Forelimb muscle (tissue), 1 donor: ENCODE measurements around the gene BBS9. TPM values are rescaled to one million over a fixed set of nuclear protein-coding genes. Genes with fewer than 3 reads are reported as not detected.
A peak's percentile ranks its signal among the peaks of the same experiment; 100 is the strongest.

Experiments
- DNase-seq: peaks from one replicate; pipeline ENCODE4 v3.0.0-alpha.2; 2013; ENCODE audit warnings: low read depth
- polyA plus RNA-seq: library from polyadenylated mRNA; unstranded; fragments of 120-200 nt; gene quantifications from one replicate; pipeline ENCODE4 v1.2.1, GENCODE V29; 2013; ENCODE audit not compliant: insufficient read length

BBS9 gene
- polyA plus RNA-seq, 1 donor = 15.9 TPM

DNA sequence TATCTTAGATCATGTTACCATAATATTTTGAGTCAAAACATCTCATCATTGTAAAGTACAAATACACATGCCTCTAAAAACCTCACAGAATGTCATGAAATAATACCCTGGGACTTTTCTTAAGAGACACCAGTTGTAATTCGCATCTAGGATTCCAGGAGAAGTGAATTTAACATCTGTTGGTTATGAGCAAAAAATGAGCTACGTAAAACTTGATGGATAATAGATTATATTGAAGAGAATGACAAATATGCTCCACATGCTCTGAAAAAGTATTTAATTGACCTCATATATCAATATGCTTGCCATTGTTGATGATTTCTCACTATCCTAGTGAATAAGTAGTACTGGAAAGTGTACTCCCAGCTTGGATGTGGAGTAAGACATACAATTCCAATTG lies 227.0 kb downstream of the BBS9 start:
- peak; percentile 73 for DNase-seq

DNA sequence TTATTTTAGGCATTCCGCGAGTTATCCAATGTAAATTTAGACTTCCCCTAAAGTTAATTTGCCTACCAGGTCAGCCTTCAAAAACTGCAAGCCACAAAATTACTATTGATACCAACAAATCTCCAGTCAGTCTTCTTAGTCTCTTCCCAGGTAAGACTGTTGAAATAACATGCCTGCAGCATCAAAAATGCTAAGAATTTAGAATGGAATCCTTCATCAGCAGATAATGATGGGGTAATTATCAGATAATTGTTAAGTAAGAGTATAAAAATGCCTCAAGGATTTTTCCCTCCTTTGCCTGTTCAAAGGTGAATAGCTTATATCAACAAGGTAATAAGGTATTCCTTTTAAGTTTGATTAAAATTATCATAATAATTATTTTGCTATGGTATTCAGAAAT lies 228.5 kb downstream of the BBS9 start:
- no peak for DNase-seq

DNA sequence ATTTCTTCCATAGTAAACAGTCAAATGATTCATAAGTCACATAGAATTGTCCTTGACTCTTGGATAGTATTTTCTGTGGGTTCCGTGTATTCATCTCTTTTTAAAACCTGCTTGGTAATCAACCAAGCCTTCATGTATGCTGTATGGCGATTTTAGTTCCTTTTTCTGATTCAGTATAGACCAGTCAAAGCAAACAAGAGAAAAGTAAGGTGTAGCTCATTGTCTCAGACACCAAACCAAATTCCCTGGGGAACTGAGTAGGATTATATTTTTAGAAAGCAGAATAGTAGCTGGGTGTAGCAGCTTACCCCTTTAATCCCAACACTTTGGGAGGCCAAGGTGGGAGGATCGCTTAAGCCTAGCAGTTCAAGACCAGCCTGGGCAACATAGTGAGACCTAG lies 240.5 kb downstream of the BBS9 start:
- DNase-seq = no peak

DNA sequence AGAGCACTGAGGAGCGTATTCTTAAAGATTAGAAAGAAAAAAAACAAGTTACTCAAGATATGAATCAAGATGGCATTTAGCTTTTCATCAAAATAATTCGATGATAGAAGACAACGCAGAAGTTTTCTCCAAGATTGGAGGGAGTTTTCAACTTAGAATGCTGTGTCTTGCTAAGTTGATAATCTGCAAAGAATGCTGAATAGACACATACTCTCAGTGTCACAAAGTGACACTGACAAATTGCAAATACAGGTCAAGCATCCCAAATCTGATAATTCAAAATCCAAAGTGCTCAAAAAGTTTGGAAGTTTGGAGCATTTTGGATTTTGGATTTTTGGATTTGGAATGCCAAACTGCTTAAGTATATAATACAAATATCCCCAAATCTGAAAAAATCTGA lies 243.8 kb downstream of the BBS9 start:
- no peak for DNase-seq

DNA sequence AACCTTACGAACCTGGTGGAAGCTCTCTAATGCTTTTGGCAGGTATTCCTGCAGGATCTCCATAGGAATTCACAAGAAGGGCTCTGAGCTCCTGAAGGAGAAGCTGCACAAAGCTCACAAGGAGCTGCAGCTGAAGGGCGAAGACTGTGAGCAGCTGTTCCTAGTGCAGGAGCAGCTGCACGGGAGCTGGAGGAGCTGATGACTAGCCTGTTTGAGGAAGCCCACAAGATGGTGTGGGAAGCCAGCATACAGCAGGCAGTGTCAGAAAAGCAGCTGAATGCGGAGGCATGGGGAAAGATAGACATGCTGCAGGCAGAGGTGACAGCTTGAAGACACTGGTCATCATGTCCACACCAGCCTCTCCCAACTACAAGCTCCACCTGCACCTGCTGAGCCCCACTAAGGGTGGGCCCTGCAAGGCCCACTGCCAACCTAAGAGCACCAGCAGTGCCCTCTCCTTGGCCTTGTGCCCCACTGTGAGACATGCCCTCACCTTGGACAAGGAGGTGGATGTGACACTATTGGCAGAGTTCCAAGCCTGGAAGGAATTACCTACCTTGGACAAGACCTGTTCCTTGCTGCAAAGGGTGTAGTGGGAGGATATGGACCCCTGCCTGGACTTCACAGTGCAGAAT lies 250.6 kb downstream of the BBS9 start:
- DNase-seq = no peak

DNA sequence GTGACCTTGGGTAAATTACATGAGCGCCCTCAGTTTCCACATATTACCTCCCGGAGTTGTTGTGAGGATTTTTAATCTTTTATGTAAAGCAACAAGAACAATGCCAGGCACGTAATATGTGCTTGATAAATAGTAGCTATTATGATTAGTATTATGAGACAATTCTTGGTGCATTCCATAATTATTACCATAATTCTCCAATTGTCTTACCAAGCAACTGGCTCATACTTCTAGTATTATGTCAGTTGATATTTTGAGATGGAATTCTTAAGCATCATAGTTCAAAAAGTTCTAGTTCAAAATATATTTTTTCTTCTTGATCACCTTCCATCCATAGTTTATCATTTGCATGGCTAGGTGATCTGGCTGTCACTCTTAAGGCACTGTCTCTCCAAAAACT lies 259.0 kb downstream of the BBS9 start:
- no peak for DNase-seq

DNA sequence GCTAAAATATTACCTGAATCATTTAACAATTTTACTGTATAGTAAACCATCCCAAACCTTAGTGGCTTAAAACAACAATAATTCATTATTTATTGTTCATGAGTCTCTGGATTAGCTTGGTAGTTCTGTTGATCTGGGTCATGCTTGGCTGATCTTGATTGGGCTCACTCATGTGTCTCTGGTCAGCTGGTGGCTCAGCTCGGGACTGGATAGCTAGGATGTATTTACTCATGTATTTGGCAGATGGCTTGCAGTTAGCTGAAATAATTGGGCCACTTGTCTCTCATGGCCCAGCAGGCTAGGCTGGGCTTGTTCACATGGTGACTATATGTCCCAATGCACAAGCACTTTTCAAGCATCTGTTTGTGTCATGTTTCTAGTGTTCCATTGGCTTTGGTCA lies 262.8 kb downstream of the BBS9 start:
- DNase-seq = no peak

DNA sequence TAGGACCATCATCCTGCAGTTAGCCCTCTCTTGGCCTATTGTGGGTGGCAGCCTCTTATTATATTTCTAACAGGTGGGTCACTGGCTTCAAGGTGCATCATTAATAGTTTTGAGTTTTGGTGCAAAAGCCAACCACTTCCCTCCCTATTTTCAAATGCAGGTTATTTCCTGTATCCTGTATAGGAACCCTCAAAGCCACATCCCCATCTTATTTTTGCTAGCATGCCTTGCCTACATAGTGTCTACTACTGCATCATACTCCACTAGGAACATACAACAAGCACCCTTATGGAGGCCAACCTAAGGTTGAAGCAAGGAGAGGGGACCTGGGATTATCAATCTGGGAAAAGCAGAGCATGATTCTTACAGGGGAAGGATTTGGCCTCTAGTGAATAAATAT lies 264.4 kb downstream of the BBS9 start:
- no peak for DNase-seq

DNA sequence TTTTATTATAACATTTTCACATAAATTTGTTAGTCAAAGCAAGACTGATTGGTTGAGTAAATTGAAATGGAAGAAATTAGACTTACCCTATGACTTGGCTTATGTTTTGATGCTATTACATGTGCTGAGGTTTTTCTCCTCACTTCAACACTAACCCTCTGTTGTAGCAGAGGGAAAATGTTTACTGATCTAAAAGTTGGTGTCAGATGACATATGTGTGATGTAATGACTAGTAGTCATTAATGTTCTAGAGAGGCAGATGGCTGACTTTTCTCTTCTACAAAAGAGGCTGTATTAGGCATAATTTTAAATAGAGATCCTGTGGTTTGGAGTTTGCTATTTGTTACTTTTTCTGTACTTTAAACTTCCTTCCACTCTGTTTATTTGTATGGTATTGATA lies 266.0 kb downstream of the BBS9 start:
- DNase-seq = no peak

DNA sequence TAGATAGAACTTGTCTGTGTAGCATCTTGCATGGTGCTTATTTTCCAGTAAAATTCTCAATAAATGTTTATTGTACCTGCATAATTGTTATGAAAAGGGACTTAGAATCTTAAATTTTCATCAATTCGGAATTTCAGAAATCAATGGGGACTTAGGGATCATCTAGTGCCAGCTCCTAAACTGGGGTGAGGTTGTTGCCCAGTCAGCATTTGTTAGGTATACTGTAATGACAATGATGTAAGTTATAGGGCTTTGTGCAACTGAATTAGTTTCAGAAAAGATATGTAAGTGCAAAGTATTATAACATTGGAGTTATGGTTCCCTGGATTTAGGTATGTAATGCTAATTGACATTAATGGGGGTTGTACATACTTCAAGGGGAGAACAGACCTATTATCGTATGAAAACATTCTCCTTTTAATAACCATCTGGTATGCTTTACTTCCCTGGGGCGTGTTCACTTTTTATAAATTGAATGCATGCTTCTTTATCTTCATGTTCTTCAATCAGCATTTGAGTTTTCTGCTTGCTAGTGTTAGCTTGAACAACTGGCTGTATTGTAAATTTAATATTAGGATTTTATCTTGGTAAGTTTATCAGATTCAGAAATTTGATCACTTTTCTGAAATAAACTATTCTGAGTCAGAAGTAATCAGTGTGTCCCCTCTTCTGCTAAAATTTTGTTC lies 270.3 kb downstream of the BBS9 start:
- DNase-seq = no peak

DNA sequence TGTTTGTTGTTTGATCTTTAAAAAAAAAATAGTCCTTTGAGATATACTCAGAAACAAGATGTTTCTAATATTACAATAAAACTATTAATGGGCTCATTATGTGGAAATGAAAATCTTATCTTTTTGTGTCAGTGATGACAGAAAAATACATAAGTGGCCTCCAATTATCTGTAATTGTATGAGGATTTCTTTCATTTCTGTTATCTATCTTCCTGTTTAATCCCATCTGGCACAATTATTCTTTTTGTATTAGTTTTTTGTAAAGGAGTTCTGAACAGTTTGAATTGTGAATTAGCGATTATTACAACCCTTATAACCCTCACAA lies 270.8 kb downstream of the BBS9 start:
- DNase-seq = no peak

DNA sequence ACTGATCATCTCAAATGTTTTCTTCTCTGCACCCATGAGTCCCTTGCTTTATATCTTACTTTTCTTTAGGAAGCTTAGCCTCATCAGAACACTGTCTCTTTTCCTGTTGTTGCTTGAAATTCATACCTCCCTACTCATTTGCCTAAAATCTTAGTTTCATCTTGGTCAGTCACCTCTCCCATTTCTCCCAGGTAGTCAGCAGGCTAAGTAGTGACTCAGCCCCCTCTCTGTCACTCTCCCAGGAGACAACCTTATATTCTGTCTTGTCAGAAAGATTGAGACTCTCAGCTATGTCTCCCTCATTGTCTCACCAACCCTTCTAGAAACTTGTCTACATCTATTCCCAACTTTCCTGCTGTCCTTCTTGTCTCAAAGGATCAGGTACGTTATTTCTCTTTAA lies 280.9 kb downstream of the BBS9 start:
- DNase-seq = no peak

DNA sequence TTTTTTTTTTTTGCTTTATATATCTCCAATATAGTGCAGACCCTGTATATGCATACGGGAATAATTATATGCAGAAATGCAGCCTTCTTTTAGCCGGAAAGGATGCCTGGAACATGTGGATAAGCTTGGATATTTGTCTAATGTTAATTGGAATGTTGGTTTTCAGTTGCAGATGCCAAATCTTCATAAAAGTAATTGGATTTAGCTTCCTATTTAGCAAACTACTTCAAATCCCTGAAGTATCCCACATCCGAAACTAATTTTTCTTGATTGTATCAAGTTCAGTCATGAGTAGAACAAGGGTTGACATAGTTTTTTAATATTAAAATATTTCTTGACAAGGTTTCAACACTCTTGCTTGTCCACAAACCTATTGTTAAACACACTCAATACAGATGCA lies 281.7 kb downstream of the BBS9 start:
- no peak for DNase-seq

DNA sequence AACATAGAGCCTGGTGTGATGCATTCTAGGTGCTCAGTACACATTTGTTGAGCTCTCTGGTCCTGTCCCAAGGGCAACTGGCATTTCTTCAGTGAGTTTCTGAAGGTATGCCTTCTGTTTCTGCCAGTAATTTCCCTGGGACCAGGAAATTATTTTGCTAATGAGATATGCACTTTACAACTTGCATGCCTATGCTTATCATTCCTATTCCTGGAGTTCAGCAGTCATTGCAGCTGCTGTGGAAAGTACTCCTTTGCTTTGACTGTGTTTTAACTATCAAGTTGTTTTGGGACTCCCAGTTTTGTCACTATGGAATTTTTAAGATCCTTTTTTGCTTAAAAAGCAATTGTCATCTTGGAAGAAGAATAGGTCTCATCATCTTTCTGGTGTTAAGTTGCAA lies 283.0 kb downstream of the BBS9 start:
- no peak for DNase-seq

DNA sequence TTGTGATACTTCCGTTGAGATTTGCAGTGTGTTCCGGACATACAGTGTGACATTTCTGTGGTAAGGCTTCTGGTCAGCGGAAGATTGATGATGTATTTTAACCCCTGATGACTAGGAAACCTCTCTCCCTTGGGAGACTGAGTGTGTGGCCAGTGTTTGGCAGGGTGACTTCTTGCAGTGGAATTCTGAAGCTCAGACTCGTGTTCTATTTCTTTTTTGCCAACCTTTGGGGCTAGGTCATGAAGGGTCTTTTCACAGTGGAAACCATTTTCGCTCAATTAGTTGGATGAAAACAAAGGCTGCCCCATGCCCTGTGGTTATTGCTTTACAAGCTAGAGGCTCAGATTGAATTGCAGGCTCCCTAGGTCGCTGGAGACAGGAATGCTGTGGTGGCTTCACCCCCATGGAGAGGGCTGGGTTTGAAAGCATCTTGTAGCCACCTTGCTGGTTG lies 288.9 kb downstream of the BBS9 start:
- no peak for DNase-seq

DNA sequence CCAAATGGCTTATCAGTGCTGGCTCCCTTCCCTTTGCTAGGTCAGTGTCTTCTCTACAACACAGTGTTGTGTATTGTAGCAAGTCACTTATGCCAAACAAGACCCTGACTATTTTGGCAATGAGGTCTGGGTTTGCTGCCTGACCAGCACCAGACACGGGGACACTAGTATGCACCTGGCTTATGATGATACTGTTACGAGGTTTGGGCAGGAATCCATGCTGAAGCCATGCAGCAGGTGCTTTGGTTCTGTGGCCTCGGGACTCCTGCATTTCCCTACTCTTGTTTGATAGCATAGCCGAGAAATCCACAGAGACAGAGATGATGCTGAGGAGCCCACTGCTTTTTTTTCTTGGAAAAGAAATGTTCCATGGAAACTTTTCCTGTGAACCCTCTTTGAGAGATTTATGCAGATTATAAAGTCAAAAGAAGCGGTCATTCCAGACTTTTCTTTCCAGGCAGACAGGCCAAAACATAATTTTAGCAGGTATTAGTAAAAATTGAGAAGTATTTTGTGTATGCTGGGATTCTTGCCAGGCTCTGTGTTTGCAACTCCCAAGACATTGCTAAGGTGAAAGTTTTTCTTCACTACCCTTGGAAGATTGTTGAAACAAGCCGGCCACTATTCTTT lies 291.1 kb downstream of the BBS9 start:
- no peak for DNase-seq

DNA sequence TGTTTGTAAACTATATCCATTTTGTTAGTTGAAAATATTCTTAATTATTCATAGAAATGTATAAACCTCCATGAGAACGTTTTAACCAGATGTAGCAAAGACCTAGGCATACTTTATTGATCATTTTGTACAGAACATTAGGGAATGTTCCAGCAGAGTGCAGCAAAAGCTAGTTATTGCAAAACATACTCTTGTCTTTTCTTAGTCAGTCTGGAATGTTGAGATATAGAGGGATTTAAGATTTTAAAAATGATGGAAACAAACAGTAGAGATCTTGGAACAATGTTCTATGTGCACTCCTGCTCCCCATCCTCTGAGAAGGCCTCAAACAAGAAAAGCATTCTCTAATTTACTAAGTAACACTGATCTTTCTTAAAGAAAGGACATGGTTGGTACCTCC lies 292.1 kb downstream of the BBS9 start:
- DNase-seq = no peak

DNA sequence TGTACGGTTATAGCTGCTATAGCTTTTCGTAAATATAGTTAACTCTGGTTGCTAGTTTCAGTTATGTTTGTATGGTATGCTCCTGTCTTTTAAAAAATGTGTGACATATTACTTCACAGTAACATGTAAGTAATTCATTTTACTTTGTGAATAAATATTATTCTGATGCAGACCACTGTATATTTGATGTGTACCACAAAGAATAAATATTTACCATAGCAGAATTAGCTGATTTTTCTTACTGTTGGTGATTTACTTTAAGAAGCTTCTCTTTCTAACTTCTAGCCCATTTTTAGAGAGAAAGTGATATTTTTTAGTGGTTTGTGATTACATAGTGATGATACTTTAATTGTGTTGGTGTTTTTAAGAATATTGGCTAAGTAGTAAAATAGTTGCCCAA lies 292.8 kb downstream of the BBS9 start:
- DNase-seq = no peak

DNA sequence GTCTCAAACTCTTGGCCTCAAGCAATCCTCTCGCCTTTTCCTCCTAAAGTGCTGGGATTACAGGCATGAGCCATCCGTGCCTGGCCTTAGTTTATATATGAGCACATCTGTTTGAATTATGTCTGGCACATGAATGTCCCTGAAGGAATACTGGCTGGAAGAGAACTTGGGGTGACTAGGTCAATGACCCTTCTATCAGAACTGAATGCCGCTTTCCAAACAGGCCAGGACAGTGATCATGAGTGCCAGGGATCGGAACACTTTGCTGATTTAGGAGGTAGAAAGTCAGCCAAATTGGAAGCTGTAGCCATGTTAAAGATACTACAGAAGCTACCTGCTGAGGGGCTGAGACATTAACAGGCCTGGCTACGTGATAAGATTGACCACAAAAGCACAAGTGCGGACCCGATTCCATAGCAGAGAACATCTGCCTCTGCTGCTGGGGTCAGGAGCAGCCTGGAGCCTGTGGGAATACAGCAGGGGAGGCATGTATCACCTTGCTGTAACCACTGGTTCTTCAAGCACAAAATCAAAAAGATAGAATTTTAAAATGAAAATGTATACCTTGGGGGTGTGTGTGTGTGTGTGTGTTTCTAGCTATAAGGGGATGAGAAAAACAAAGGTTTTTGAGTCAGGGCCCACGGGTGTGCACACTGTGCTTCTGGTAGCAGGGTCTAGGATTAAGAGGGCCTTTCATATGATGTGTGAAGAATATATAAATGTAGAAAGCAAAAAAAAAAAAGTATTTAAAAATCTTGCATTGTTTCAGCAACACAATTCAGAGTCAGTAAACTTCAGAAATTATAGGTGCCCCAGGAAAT lies 293.7 kb downstream of the BBS9 start:
- no peak for DNase-seq

DNA sequence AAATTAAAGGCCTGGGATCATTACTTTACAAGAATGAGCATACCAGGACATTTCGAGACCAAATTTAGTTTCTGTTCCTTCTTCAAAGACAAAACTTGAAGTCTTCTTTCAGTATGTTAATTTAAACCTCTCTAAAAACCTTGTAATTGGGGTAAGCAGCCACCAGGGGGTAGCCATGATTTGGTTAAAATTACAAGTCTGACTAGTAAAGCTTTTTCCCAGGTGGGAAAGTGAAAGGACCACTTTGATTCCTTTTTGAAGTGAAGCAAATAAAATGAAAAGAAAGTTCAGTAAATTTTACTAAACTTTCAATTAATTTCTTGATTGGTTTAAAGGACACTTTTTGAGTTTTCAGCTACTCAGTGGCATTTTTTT lies 294.3 kb downstream of the BBS9 start:
- no peak for DNase-seq

DNA sequence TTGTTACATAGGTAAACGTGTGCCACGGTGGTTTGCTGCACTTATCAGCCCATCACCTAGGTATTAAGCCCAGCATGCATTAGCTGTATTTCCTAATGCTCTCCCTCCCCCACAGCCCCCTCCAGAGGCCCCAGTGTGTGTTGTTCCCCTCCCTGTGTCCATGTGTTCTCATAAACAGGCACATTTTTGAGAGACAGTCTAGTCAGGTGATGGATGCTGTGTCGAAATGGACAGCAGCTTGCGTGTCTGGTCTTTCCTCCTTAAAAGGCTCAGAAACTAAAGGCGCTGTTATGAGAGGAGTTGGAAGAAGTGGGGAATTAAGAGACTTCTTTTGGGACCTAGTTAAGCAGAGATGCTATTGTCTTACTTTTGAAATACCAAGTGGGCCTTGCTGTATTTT lies 296.0 kb downstream of the BBS9 start:
- no peak for DNase-seq

DNA sequence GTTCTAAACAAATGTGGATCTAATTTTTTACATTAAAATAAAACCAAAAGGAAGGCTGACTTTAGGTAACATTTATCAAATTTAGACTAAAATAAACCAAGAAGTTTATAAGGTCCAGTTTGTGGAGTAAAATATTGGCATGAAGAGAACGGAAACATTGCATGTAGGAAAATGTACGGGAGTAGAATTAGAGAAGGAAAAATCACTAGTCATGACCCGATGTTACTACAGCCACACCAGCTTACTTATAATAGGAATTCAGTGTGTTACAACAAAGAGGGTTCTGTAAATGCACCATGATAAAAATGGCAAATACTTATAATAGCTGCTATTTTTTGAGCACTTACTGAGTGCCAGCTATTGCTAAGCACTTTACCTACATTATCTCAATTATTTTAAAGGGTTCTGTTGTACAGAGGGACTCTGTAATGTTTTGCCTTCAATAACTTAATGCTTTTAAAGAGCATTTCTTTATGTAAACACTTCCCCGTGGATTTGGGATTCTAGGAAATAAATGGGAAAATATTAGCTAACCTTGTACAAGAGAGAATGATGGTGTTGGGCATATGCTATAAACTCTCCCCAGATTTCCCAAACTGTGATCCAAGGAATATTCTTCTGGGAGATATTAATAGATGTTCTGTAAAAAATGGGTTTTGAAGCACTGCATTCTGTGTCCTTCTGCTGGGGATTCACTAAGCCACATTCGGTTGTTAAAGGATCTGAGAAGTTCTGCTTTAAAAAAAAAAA lies 296.7 kb downstream of the BBS9 start:
- DNase-seq = peak; percentile 68
